WERI-Rb-1 (cell line): ENCODE measurements around the gene AHR.

ENCODE experiments used
- DNase-seq: peaks from one replicate; pipeline ENCODE4 v3.0.0-alpha.2; 2020
- H3K27ac ChIP-seq: fragments of 250-450 bp; sonication (Bioruptor Pico); 2 replicates; pipeline ENCODE4 v1.5.1; 2020; ENCODE audit warnings: mild to moderate bottlenecking, moderate library complexity
- H3K27me3 ChIP-seq: fragments of 250-450 bp; sonication (Bioruptor Pico); 2 replicates; pipeline ENCODE4 v1.5.1; 2021; ENCODE audit warnings: mild to moderate bottlenecking, low read depth, moderate library complexity; ENCODE audit not compliant: insufficient read depth, severe bottlenecking
- H3K36me3 ChIP-seq: fragments of 250-450 bp; sonication (Bioruptor Pico); 2 replicates; pipeline ENCODE4 v1.5.1; 2020; ENCODE audit warnings: mild to moderate bottlenecking, moderate library complexity
- H3K4me3 ChIP-seq: 2 replicates; pipeline ENCODE4 v1.5.1; 2011; ENCODE audit warnings: low read depth, mild to moderate bottlenecking, control low read depth, low read length
- H3K9me3 ChIP-seq: fragments of 250-450 bp; sonication (Bioruptor Pico); 2 replicates; pipeline ENCODE4 v1.5.1; 2021; ENCODE audit warnings: mild to moderate bottlenecking, moderate library complexity; ENCODE audit not compliant: severe bottlenecking
- TF ChIP-seq, protein P1 (sequence below): IDR thresholded peaks from 2 replicates; pipeline ENCODE4 v1.5.1; 2011; ENCODE audit warnings: low read depth, mild to moderate bottlenecking, control low read depth, inconsistent platforms, low read length

Gene AHR

DNA sequence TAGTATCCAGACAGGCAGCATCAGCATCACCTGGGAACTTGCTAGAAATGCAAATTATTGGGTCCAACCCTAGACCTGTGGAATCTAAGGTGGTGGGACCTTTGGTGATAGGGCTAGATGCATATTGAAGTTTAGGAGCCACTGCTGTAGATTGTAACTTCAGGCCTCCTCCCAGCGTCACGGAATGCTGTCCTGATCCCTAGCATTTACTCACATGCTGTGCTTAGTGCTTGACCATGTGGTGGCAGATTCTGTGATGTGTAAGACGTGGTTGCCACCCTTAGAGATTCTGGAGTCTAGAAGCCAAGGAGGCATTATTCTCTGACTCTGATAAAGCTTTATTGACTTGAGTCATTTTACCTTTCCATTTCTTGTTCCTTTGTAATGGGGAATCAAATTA, 13.5 kb downstream of the AHR start:
- TF ChIP-seq, protein P1, sequence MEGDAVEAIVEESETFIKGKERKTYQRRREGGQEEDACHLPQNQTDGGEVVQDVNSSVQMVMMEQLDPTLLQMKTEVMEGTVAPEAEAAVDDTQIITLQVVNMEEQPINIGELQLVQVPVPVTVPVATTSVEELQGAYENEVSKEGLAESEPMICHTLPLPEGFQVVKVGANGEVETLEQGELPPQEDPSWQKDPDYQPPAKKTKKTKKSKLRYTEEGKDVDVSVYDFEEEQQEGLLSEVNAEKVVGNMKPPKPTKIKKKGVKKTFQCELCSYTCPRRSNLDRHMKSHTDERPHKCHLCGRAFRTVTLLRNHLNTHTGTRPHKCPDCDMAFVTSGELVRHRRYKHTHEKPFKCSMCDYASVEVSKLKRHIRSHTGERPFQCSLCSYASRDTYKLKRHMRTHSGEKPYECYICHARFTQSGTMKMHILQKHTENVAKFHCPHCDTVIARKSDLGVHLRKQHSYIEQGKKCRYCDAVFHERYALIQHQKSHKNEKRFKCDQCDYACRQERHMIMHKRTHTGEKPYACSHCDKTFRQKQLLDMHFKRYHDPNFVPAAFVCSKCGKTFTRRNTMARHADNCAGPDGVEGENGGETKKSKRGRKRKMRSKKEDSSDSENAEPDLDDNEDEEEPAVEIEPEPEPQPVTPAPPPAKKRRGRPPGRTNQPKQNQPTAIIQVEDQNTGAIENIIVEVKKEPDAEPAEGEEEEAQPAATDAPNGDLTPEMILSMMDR = no peak
- H3K36me3 ChIP-seq = no peaks in the 10 kb centered on the region
- no peaks in the 10 kb centered on the region for H3K9me3 ChIP-seq
- no peaks in the 10 kb centered on the region for H3K27me3 ChIP-seq
- no peak for DNase-seq
- no peak overlapping the region for H3K4me3 ChIP-seq
- H3K27ac ChIP-seq = no peak overlapping the region

DNA sequence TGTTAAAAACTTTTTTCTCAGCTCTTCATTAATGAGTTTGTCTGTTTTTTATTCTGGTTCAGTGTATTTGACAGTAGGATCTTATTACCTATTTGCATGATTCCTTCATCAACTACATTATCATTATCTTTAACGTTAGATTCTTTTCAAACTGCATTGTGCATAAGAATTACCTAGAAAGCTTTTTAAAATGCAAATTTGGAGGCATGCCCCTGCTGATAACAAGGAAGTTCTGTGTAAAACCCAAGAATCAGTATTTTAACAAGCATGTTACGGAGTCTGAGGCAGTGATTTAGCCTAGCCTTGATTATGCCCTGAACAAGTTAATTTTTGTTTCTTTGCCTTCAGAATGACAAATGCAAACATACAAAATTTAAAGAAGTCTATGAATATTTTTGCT, 14.2 kb downstream of the AHR start:
- TF ChIP-seq, protein P1 = no peak
- Histone ChIP-seq H3K9me3 (no peaks in the 10 kb centered on the region), H3K27ac (no peak overlapping the region), H3K36me3 (no peaks in the 10 kb centered on the region), H3K4me3 (no peak overlapping the region), H3K27me3 (no peaks in the 10 kb centered on the region)
- DNase-seq = no peak

DNA sequence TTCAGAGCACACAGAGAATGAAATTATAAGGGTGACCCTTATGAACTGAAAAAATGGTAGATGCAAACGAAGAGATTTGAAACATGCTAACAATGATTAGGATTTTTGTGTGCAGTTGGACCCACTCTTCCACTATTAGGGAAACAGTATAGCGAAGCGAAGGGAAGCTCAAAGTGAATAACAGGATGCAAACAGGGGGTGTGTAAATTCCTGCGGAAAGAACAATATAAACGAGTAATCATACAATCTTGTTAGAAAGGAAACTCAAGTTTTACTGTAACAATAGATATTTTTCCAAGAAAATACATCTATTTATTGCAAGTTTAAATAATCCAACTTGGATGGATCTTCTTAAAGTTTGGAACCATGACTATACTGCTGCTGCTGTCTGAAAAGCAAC, 14.7 kb downstream of the AHR start:
- Histone ChIP-seq H3K4me3 (no peak overlapping the region), H3K27me3 (no peaks in the 10 kb centered on the region), H3K27ac (no peak overlapping the region), H3K36me3 (no peaks in the 10 kb centered on the region), H3K9me3 (no peaks in the 10 kb centered on the region)
- no peak for DNase-seq
- TF ChIP-seq, protein P1 = no peak

DNA sequence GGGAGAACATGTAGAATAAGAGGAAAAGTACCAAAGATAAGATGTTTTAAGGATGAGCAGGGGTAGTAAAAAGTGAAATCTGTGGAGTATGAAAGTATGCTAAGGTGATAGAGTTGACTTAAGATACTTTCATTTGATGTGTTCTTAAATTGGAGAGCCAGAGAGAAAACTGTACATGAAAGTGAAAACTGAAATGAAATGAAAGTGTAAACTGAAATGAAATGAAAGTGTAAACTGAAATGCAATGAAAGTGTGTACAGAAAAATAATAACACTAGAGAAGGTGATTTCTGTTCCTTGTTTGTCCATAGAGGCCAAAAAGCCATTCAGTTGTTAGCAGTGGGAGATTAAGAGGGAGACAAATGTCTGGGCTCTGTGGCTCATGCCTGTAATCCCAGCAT, 17.5 kb downstream of the AHR start:
- DNase-seq = no peak
- Histone ChIP-seq H3K27ac (no peak overlapping the region), H3K36me3 (no peaks in the 10 kb centered on the region), H3K4me3 (no peak overlapping the region), H3K9me3 (no peaks in the 10 kb centered on the region), H3K27me3 (no peaks in the 10 kb centered on the region)
- TF ChIP-seq, protein P1 = no peak

DNA sequence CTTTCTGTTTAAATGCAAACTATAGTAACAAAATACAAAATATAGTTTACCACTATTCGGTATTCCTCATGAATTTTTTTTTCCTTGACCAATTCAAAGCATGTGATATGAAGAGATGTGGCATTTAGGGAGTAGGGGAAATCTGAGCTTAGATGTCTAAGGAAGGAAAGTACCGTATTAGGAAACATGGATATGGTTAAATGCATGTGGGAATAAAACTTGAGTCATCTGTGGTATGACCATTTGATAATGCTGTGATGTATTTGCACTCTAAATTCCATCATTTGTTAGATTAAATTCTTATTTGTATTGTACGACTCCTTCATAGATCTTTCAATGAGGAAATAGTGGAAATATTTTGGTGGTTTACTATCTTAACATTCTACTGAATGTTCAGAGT, 19.7 kb downstream of the AHR start:
- H3K27ac ChIP-seq = no peak overlapping the region
- no peaks in the 10 kb centered on the region for H3K9me3 ChIP-seq
- TF ChIP-seq, protein P1 = no peak
- no peak for DNase-seq
- no peaks in the 10 kb centered on the region for H3K27me3 ChIP-seq
- H3K36me3 ChIP-seq = no peaks in the 10 kb centered on the region
- H3K4me3 ChIP-seq = no peak overlapping the region
